ENCODE results near the gene RTP2. TPM values are rescaled to one million over a fixed set of nuclear protein-coding genes. Genes with fewer than 3 reads are reported as not detected.

RTP2 gene
- total and polyA plus RNA-seq, 9 of the 15 experiments (the other 6 are each of a cell fraction or from before 2014, with no cell fraction given), result not detected

DNA sequence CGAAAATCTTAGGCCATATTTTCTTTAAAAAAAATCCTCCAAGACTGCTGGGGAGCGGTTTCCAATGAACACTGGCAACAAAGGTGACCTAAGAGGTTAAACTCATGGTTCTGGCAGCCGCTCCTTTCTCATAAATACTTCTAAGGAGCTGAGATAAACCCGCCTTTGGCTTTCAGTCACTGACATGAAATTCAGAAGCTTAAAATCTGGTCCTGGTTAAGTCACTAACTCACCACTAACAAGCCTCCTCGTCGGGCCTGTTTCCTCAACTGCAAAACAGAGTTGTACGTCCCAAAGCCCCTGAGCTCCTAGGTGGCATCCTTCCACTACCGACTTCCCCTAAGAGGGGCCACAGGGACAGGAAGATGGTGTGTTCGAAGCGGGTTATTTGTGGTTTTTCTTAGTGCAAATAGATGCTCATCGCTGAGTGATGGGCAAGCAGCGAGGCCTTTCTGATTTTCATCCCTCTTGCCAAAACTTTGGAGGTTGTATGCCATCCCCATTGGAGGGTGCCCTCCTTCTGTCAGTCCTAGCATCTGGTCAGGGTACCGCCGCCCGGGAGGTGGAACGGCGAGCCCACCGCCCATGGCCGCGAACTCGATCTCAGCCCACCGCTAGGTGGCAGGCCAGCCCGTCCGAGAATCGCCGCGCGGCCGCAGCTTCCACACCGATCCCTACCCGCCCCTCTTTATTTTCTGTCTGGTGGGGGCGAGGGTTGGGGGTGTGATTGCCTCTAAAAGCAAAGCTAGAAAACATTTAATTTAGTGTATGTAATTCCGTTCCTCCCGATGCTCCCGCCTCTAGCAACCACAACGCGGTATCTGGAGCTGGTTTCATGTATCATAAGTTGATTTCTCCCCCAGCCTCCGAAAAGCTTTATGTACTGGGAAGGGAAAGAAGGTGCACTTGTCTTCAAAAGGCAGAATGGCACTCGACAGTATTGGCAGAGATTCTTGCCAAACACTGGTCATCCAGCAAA lies 38.4 kb upstream of the RTP2 start (continued):
- TF ChIP-seq, protein P1, sequence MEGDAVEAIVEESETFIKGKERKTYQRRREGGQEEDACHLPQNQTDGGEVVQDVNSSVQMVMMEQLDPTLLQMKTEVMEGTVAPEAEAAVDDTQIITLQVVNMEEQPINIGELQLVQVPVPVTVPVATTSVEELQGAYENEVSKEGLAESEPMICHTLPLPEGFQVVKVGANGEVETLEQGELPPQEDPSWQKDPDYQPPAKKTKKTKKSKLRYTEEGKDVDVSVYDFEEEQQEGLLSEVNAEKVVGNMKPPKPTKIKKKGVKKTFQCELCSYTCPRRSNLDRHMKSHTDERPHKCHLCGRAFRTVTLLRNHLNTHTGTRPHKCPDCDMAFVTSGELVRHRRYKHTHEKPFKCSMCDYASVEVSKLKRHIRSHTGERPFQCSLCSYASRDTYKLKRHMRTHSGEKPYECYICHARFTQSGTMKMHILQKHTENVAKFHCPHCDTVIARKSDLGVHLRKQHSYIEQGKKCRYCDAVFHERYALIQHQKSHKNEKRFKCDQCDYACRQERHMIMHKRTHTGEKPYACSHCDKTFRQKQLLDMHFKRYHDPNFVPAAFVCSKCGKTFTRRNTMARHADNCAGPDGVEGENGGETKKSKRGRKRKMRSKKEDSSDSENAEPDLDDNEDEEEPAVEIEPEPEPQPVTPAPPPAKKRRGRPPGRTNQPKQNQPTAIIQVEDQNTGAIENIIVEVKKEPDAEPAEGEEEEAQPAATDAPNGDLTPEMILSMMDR (IDR thresholded peaks at IDR 0.05 in 2 of 3, conservative IDR thresholded peaks at IDR 0.05 in 1 of 3; ENCODE audit: insufficient read depth in 2 of 3, low read depth in 1 of 3, low read length in 3 of 3), result peak; percentile 72 to 86 (median 84)
- TF ChIP-seq PHF8 (IDR thresholded peaks at IDR 0.05; ENCODE audit: borderline replicate concordance, low read length) (no peak), ZKSCAN1 (IDR thresholded peaks at IDR 0.05; ENCODE audit: low read depth, low read length) (no peak)
- TF ChIP-seq, protein P2, sequence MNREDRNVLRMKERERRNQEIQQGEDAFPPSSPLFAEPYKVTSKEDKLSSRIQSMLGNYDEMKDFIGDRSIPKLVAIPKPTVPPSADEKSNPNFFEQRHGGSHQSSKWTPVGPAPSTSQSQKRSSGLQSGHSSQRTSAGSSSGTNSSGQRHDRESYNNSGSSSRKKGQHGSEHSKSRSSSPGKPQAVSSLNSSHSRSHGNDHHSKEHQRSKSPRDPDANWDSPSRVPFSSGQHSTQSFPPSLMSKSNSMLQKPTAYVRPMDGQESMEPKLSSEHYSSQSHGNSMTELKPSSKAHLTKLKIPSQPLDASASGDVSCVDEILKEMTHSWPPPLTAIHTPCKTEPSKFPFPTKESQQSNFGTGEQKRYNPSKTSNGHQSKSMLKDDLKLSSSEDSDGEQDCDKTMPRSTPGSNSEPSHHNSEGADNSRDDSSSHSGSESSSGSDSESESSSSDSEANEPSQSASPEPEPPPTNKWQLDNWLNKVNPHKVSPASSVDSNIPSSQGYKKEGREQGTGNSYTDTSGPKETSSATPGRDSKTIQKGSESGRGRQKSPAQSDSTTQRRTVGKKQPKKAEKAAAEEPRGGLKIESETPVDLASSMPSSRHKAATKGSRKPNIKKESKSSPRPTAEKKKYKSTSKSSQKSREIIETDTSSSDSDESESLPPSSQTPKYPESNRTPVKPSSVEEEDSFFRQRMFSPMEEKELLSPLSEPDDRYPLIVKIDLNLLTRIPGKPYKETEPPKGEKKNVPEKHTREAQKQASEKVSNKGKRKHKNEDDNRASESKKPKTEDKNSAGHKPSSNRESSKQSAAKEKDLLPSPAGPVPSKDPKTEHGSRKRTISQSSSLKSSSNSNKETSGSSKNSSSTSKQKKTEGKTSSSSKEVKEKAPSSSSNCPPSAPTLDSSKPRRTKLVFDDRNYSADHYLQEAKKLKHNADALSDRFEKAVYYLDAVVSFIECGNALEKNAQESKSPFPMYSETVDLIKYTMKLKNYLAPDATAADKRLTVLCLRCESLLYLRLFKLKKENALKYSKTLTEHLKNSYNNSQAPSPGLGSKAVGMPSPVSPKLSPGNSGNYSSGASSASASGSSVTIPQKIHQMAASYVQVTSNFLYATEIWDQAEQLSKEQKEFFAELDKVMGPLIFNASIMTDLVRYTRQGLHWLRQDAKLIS (CRISPR knock-in tag; IDR thresholded peaks at IDR 0.05), result 0 out of 2 replicates have a peak, but pooled peaks have one; percentile 44

All from K562 (cell line).